WTC11 (cell line): ENCODE measurements around the gene SPAAR. TPM values are rescaled to one million over a fixed set of nuclear protein-coding genes. Genes with fewer than 3 reads are reported as not detected.

Experiments used
- ATAC-seq: fragments of 200-7000 bp; cut with Tn5 transposase; 2 replicates; pipeline ENCODE4 v1.10.0; 2021; ENCODE audit warnings: mild to moderate bottlenecking, moderate library complexity
- CTCF ChIA-PET: fragments of 300-600 bp; sonication (Branson Sonifier 250); formaldehyde crosslinking; loops from one replicate; lab custom pipeline; 2021; ENCODE audit warnings: antibody characterized with exemption; lab: Charles Lee
- POLR2A ChIA-PET: fragments of 350-600 bp; sonication (Branson Sonifier 250); formaldehyde crosslinking; loops from one replicate; lab custom pipeline; 2021; ENCODE audit warnings: antibody characterized with exemption; lab: Charles Lee
- DNase-seq: peaks from one replicate; pipeline ENCODE4 v3.0.0; 2021; ENCODE audit warnings: low spot score
- H3K27ac Mint-ChIP-seq: 2 replicates; pipeline ENCODE4 v1.8.0; 2021; ENCODE audit warnings: mixed read lengths
- H3K27me3 Mint-ChIP-seq: 2 replicates; pipeline ENCODE4 v1.8.0; 2021; ENCODE audit warnings: low read depth, mild to moderate bottlenecking, moderate library complexity, mixed read lengths
- H3K36me3 Mint-ChIP-seq: 2 replicates; pipeline ENCODE4 v1.8.0; 2021; ENCODE audit warnings: mixed read lengths
- H3K4me1 Mint-ChIP-seq: 2 replicates; pipeline ENCODE4 v1.8.0; 2022; ENCODE audit warnings: mixed read lengths
- H3K4me3 Mint-ChIP-seq: 2 replicates; pipeline ENCODE4 v1.8.0; 2021; ENCODE audit warnings: mild to moderate bottlenecking, moderate library complexity, mixed read lengths
- H3K9me3 Mint-ChIP-seq: 2 replicates; pipeline ENCODE4 v1.8.0; 2021; ENCODE audit warnings: mixed read lengths
- CBFB ChIP-seq: sonication (generic); formaldehyde crosslinking; IDR thresholded peaks from 2 replicates; pipeline ENCODE4 v1.8.1; 2022; ENCODE audit warnings: mild to moderate bottlenecking, low read depth, missing genetic modification reagents
- CREB1 ChIP-seq: sonication (generic); formaldehyde crosslinking; IDR thresholded peaks from 2 replicates; pipeline ENCODE4 v1.8.0; 2023; ENCODE audit warnings: mild to moderate bottlenecking, missing genetic modification reagents
- EMX1 ChIP-seq: fragments of 250-450 bp; sonication (Bioruptor Pico); IDR thresholded peaks from 2 replicates; pipeline ENCODE4 v1.8.0; 2021; ENCODE audit warnings: mild to moderate bottlenecking
- HMGA2 ChIP-seq: fragments of 250-450 bp; sonication (Bioruptor Pico); IDR thresholded peaks from 2 replicates; pipeline ENCODE4 v1.4.0; 2021; ENCODE audit warnings: mild to moderate bottlenecking, moderate library complexity
- MXD4 ChIP-seq: fragments of 250-450 bp; sonication (Bioruptor Pico); IDR thresholded peaks from 2 replicates; pipeline ENCODE4 v1.8.0; 2021; ENCODE audit warnings: mild to moderate bottlenecking, moderate library complexity, borderline replicate concordance
- MYBL2 ChIP-seq: sonication (generic); formaldehyde crosslinking; IDR thresholded peaks from 2 replicates; pipeline ENCODE4 v1.8.1; 2023; ENCODE audit warnings: mild to moderate bottlenecking, moderate library complexity, missing genetic modification reagents
- NFE2L1 ChIP-seq: sonication (generic); formaldehyde crosslinking; IDR thresholded peaks from 2 replicates; pipeline ENCODE4 v1.8.1; 2023; ENCODE audit warnings: missing genetic modification reagents
- NR3C1 ChIP-seq: sonication (generic); formaldehyde crosslinking; conservative IDR thresholded peaks from 2 replicates; pipeline ENCODE4 v1.8.1; 2023; ENCODE audit warnings: low read depth, mild to moderate bottlenecking, missing genetic modification reagents
- TCF7 ChIP-seq: sonication (generic); formaldehyde crosslinking; IDR thresholded peaks from 2 replicates; pipeline ENCODE4 v1.8.0; 2022; ENCODE audit warnings: mild to moderate bottlenecking, low read depth, missing genetic modification reagents, moderate library complexity
- ZNF121 ChIP-seq: sonication (generic); formaldehyde crosslinking; IDR thresholded peaks from 2 replicates; pipeline ENCODE4 v1.8.0; 2023; ENCODE audit warnings: missing genetic modification reagents
- ZNF423 ChIP-seq: fragments of 250-450 bp; sonication (Bioruptor Pico); IDR thresholded peaks from 2 replicates; pipeline ENCODE4 v2.1.2; 2022; ENCODE audit warnings: mild to moderate bottlenecking, moderate library complexity
- total RNA-seq: library from RNA; stranded (reverse); gene quantifications from 3 replicates; pipeline ENCODE4 v1.2.3, GENCODE V29; 2021
- TF ChIP-seq, protein P1 (sequence below): fragments of 250-450 bp; sonication (Bioruptor Pico); IDR thresholded peaks from 2 replicates; pipeline ENCODE4 v1.8.0; 2021; ENCODE audit warnings: mild to moderate bottlenecking
- TF ChIP-seq, protein P2 (sequence below): sonication (generic); formaldehyde crosslinking; IDR thresholded peaks from 2 replicates; pipeline ENCODE4 v1.8.1; 2022; ENCODE audit warnings: missing genetic modification reagents, borderline replicate concordance
- TF ChIP-seq, protein P3 (sequence below): sonication (generic); formaldehyde crosslinking; IDR thresholded peaks from 2 replicates; pipeline ENCODE4 v1.8.0; 2023; ENCODE audit warnings: missing genetic modification reagents
- TF ChIP-seq, protein P4 (sequence below): fragments of 250-450 bp; sonication (Bioruptor Pico); IDR thresholded peaks from 2 replicates; pipeline ENCODE4 v1.9.0; 2021; ENCODE audit warnings: mild to moderate bottlenecking
- TF ChIP-seq, protein P5 (sequence below): sonication (generic); formaldehyde crosslinking; IDR thresholded peaks from 2 replicates; pipeline ENCODE4 v1.8.1; 2022; ENCODE audit warnings: low read depth, mild to moderate bottlenecking, moderate library complexity, missing genetic modification reagents, borderline replicate concordance
- TF ChIP-seq, protein P6 (sequence below): fragments of 250-450 bp; sonication (Bioruptor Pico); IDR thresholded peaks from 2 replicates; pipeline ENCODE4 v1.9.0; 2021; ENCODE audit warnings: mild to moderate bottlenecking, borderline replicate concordance
- TF ChIP-seq, protein P7 (sequence below): sonication (generic); formaldehyde crosslinking; IDR thresholded peaks from 2 replicates; pipeline ENCODE4 v1.8.1; 2022; ENCODE audit warnings: mild to moderate bottlenecking, missing genetic modification reagents, moderate library complexity, borderline replicate concordance

The SPAAR gene
- total RNA-seq, 1 experiment from 2014 or later, result 0.33 TPM

DNA sequence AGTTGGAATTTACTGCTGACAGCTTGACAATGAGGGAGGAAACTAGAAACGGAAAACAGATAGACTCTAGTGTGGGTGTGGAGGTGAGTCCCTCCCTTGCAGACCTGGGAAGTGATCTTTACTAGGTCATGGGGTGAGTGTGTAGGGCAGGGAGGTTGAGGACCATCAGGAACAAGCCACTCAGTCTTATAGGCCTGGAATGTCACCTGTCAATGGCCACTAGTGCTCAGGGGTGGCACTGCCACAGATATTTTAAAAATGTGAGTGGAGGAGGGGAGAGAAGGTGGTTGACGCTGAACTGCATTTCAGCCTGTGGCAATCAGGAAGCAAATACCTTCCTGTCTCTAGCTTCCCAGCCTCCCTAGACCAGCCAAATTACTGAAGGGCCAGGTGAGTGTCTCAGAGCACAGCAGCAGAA, 39.6 kb downstream of the SPAAR start:
- Mint-ChIP-seq H3K27ac (no peak overlapping the region), H3K4me1 (peaks cover 8% of the 10 kb centered on the region; the same call in 1 of the 2 replicates), H3K36me3 (peaks cover 2% of the 10 kb centered on the region; the same call in 1 of the 2 replicates), H3K4me3 (no peak overlapping the region), H3K27me3 (peaks cover 54% of the 10 kb centered on the region), H3K9me3 (peaks cover 10% of the 10 kb centered on the region)
- POLR2A ChIA-PET, result no interaction called here
- ATAC-seq (peak; percentile 64), DNase-seq (no peak)
- CTCF ChIA-PET, result interaction anchor here (0.8 to 1.7 kb wide), 6 partner anchors 9 to 123 kb away, joined by 3 to 7 read pairs (median 5); no protein-coding TSS in a partner anchor
- TF ChIP-seq ZNF121 (CRISPR knock-in tag) (no peak), EMX1 (CRISPR knock-in tag) (no peak), NFE2L1 (CRISPR knock-in tag) (no peak), CBFB (no peak), MXD4 (no peak), TCF7 (CRISPR knock-in tag) (no peak), HMGA2 (no peak), NR3C1 (no peak), ZNF423 (CRISPR knock-in tag) (no peak), CREB1 (CRISPR knock-in tag) (no peak), MYBL2 (CRISPR knock-in tag) (no peak)
- TF ChIP-seq, protein P1, sequence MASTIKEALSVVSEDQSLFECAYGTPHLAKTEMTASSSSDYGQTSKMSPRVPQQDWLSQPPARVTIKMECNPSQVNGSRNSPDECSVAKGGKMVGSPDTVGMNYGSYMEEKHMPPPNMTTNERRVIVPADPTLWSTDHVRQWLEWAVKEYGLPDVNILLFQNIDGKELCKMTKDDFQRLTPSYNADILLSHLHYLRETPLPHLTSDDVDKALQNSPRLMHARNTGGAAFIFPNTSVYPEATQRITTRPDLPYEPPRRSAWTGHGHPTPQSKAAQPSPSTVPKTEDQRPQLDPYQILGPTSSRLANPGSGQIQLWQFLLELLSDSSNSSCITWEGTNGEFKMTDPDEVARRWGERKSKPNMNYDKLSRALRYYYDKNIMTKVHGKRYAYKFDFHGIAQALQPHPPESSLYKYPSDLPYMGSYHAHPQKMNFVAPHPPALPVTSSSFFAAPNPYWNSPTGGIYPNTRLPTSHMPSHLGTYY (CRISPR knock-in tag), result no peak
- TF ChIP-seq, protein P2, sequence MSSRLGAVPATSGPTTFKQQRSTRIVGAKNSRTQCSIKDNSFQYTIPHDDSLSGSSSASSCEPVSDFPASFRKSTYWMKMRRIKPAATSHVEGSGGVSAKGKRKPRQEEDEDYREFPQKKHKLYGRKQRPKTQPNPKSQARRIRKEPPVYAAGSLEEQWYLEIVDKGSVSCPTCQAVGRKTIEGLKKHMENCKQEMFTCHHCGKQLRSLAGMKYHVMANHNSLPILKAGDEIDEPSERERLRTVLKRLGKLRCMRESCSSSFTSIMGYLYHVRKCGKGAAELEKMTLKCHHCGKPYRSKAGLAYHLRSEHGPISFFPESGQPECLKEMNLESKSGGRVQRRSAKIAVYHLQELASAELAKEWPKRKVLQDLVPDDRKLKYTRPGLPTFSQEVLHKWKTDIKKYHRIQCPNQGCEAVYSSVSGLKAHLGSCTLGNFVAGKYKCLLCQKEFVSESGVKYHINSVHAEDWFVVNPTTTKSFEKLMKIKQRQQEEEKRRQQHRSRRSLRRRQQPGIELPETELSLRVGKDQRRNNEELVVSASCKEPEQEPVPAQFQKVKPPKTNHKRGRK, result no peak
- TF ChIP-seq, protein P3, sequence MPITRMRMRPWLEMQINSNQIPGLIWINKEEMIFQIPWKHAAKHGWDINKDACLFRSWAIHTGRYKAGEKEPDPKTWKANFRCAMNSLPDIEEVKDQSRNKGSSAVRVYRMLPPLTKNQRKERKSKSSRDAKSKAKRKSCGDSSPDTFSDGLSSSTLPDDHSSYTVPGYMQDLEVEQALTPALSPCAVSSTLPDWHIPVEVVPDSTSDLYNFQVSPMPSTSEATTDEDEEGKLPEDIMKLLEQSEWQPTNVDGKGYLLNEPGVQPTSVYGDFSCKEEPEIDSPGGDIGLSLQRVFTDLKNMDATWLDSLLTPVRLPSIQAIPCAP (CRISPR knock-in tag), result no peak
- TF ChIP-seq, protein P4, sequence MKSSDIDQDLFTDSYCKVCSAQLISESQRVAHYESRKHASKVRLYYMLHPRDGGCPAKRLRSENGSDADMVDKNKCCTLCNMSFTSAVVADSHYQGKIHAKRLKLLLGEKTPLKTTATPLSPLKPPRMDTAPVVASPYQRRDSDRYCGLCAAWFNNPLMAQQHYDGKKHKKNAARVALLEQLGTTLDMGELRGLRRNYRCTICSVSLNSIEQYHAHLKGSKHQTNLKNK (CRISPR knock-in tag), result no peak
- TF ChIP-seq, protein P5, sequence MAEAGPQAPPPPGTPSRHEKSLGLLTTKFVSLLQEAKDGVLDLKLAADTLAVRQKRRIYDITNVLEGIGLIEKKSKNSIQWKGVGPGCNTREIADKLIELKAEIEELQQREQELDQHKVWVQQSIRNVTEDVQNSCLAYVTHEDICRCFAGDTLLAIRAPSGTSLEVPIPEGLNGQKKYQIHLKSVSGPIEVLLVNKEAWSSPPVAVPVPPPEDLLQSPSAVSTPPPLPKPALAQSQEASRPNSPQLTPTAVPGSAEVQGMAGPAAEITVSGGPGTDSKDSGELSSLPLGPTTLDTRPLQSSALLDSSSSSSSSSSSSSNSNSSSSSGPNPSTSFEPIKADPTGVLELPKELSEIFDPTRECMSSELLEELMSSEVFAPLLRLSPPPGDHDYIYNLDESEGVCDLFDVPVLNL (CRISPR knock-in tag), result no peak
- TF ChIP-seq, protein P6, sequence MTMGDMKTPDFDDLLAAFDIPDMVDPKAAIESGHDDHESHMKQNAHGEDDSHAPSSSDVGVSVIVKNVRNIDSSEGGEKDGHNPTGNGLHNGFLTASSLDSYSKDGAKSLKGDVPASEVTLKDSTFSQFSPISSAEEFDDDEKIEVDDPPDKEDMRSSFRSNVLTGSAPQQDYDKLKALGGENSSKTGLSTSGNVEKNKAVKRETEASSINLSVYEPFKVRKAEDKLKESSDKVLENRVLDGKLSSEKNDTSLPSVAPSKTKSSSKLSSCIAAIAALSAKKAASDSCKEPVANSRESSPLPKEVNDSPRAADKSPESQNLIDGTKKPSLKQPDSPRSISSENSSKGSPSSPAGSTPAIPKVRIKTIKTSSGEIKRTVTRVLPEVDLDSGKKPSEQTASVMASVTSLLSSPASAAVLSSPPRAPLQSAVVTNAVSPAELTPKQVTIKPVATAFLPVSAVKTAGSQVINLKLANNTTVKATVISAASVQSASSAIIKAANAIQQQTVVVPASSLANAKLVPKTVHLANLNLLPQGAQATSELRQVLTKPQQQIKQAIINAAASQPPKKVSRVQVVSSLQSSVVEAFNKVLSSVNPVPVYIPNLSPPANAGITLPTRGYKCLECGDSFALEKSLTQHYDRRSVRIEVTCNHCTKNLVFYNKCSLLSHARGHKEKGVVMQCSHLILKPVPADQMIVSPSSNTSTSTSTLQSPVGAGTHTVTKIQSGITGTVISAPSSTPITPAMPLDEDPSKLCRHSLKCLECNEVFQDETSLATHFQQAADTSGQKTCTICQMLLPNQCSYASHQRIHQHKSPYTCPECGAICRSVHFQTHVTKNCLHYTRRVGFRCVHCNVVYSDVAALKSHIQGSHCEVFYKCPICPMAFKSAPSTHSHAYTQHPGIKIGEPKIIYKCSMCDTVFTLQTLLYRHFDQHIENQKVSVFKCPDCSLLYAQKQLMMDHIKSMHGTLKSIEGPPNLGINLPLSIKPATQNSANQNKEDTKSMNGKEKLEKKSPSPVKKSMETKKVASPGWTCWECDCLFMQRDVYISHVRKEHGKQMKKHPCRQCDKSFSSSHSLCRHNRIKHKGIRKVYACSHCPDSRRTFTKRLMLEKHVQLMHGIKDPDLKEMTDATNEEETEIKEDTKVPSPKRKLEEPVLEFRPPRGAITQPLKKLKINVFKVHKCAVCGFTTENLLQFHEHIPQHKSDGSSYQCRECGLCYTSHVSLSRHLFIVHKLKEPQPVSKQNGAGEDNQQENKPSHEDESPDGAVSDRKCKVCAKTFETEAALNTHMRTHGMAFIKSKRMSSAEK (CRISPR knock-in tag), result no peak
- TF ChIP-seq, protein P7, sequence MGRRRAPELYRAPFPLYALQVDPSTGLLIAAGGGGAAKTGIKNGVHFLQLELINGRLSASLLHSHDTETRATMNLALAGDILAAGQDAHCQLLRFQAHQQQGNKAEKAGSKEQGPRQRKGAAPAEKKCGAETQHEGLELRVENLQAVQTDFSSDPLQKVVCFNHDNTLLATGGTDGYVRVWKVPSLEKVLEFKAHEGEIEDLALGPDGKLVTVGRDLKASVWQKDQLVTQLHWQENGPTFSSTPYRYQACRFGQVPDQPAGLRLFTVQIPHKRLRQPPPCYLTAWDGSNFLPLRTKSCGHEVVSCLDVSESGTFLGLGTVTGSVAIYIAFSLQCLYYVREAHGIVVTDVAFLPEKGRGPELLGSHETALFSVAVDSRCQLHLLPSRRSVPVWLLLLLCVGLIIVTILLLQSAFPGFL (CRISPR knock-in tag), result no peak
